ENCODE results near the gene PLD3. TPM values are rescaled to one million over a fixed set of nuclear protein-coding genes. Genes with fewer than 3 reads are reported as not detected.

PLD3 gene
- polyA plus RNA-seq, 4 donors: 48.1 to 314 (median 93.6) TPM

Other genes starting within 250 kb of the PLD3 start
- gene MAP3K10, start 157.3 kb upstream of the PLD3 start, polyA plus RNA-seq: 1 to 10 TPM; 5.4 to 9.7 (median 6.9) TPM
- gene TTC9B, start 130.3 kb upstream of the PLD3 start, polyA plus RNA-seq: 1 to 10 TPM in 1 of 4 donors, under 1 TPM in 1, not detected in 2; 0.21 to 2.6 TPM
- gene CCNP, start 122.0 kb upstream of the PLD3 start, polyA plus RNA-seq: 1 to 10 TPM in 2 of 4 donors, under 1 TPM in 1, not detected in 1; 0.82 to 1.2 (median 1.1) TPM
- gene AKT2, start 63.4 kb upstream of the PLD3 start, polyA plus RNA-seq: 10 to 100 TPM; 19.2 to 97.2 (median 48.5) TPM
- gene C19orf47, start 298 bp upstream of the PLD3 start, polyA plus RNA-seq: 10 to 100 TPM in 1 of 4 donors, 1 to 10 TPM in 3; 5.1 to 13.2 (median 7.4) TPM
- gene HIPK4, start 41.5 kb downstream of the PLD3 start, polyA plus RNA-seq: under 1 TPM in 2 of 4 donors, not detected in 2; 0.07 TPM
- gene PRX, start 64.7 kb downstream of the PLD3 start, polyA plus RNA-seq: 1 to 10 TPM in 2 of 4 donors, under 1 TPM in 2; 0.45 to 3.1 (median 1.3) TPM
- 10 to 100 TPM in 3 of 4 donors, 1 to 10 TPM in 1; 8.7 to 29.7 (median 22.6) TPM for gene SERTAD1, start 77.3 kb downstream of the PLD3 start, polyA plus RNA-seq
- 10 to 100 TPM; 21.3 to 31.3 (median 28.0) TPM for gene SERTAD3, start 95.6 kb downstream of the PLD3 start, polyA plus RNA-seq
- 100 to 1,000 TPM; 101 to 206 (median 201) TPM for gene BLVRB, start 117.0 kb downstream of the PLD3 start, polyA plus RNA-seq
- gene SPTBN4, start 118.3 kb downstream of the PLD3 start, polyA plus RNA-seq: 1 to 10 TPM in 3 of 4 donors, not detected in 1; 1.1 to 2.0 (median 1.8) TPM
- 10 to 100 TPM; 27.0 to 70.3 (median 60.4) TPM for gene SHKBP1, start 228.2 kb downstream of the PLD3 start, polyA plus RNA-seq